RWPE1 (cell line): Measurements from ENCODE around the gene CHST11.

Experiments used
- CTCF ChIA-PET: fragments of 350-600 bp; sonication (Branson Sonifier 250); formaldehyde crosslinking; extraction: SDS; loops from one replicate; lab custom pipeline; 2021; lab: Yijun Ruan, JAX
- POLR2A ChIA-PET: fragments of 400-600 bp; formaldehyde crosslinking; extraction: SDS; loops from one replicate; lab custom pipeline; 2020; ENCODE audit warnings: antibody characterized with exemption; ENCODE audit not compliant: low non-redundant PET; lab: Yijun Ruan, JAX
- DNase-seq: peaks from one replicate; pipeline ENCODE4 v3.0.0; 2012; ENCODE audit warnings: low spot score
- H3K27ac ChIP-seq: fragments of 450-650 bp; 2 replicates; pipeline ENCODE4 v1.5.1; 2017
- TF ChIP-seq, protein P1 (sequence below): fragments of 450-650 bp; conservative IDR thresholded peaks from 2 replicates; pipeline ENCODE4 v1.5.1; 2017; ENCODE audit warnings: low read depth, mild to moderate bottlenecking

CHST11 gene

DNA sequence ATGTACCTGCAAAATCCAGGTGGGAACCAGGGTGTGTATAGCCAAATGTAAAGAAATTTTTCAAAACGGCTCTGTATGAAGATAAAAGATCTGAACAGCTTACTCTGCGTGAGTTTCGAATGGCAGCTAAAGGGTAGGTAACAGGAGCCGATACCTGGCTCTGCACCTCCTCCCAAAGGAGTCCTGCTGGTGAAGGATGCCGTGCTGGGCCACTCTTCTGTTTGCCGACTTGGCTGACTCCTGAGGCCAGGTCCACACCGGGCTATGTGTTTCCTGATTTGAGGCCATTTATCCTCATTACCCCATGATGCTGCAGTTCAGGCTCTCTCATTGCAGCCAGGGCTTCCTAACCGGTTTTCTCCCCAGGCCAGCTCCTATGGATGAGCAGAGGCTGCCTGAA, 256.7 kb downstream of the CHST11 start:
- H3K27ac ChIP-seq: no peak overlapping the region
- POLR2A ChIA-PET: no interaction called here
- CTCF ChIA-PET: interaction anchor here (0.7 kb wide), 1 partner anchor 29 kb away, joined by 4 read pairs; no protein-coding TSS in a partner anchor
- TF ChIP-seq, protein P1, sequence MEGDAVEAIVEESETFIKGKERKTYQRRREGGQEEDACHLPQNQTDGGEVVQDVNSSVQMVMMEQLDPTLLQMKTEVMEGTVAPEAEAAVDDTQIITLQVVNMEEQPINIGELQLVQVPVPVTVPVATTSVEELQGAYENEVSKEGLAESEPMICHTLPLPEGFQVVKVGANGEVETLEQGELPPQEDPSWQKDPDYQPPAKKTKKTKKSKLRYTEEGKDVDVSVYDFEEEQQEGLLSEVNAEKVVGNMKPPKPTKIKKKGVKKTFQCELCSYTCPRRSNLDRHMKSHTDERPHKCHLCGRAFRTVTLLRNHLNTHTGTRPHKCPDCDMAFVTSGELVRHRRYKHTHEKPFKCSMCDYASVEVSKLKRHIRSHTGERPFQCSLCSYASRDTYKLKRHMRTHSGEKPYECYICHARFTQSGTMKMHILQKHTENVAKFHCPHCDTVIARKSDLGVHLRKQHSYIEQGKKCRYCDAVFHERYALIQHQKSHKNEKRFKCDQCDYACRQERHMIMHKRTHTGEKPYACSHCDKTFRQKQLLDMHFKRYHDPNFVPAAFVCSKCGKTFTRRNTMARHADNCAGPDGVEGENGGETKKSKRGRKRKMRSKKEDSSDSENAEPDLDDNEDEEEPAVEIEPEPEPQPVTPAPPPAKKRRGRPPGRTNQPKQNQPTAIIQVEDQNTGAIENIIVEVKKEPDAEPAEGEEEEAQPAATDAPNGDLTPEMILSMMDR: no peak
- no peak for DNase-seq

DNA sequence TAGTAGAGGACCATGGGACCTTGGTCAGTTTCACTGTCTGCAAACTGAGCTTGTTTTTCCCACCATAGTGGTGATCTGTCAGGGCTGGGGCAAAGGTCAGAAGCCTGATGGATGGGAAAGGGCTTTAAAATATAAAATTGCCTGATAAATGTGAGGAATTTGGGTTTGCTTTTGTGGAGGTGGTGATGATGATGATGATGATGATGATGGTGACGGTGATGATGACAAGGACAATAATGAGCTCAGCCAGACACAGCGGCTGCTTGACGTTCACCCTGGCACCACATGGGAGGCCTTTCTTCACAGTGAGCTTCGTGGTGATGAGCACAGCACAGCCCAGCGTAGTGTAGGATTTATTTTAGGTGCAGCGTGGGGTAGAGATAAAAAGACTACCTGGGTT, 257.6 kb downstream of the CHST11 start:
- ChIA-PET CTCF (interaction anchor here (0.5 kb wide), 1 partner anchor 126 kb away, joined by 3 read pairs; no protein-coding TSS in a partner anchor), POLR2A (no interaction called here)
- DNase-seq: no peak
- H3K27ac ChIP-seq: no peak overlapping the region
- TF ChIP-seq, protein P1: no peak

- no peak for DNase-seq
- H3K27ac ChIP-seq: no peak overlapping the region
- POLR2A ChIA-PET: no interaction called here
- CTCF ChIA-PET: no interaction called here
- TF ChIP-seq, protein P1: no peak
These were observed 259.4 kb downstream of the CHST11 start for GRCh38 chr12:104716172-104716571.

DNA sequence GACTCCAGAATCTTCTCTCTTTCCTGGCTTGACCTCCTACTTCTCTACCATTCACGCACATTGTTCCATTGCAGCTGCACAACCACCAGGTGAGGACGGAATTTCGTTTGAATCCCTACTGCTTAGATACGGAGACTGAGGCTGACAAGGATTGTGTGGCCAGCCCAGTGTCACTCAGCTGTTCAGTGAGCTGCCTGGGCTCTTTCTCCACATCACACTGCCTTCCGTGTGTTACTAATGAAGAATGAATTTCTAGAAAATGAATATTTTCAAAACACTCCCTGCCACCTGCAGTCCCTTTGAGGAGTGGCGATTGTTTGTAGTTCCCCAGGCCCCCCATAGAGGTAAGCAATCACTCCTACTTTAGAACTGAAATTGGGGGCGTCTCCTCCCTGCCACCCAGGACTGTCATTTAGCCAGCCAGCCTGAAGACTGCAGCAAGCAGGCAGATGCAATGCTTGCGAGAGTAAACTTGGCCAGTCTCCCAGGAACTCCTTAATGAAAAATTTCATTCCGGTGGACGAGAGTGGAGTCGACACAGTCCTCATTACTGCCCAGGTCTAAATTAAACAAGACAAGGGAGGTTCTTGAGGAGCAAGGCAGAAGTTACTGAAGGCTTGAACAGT, 261.7 kb downstream of the CHST11 start:
- no peak overlapping the region for H3K27ac ChIP-seq
- ChIA-PET CTCF (no interaction called here), POLR2A (interaction anchor here (0.6 kb wide), 1 partner anchor 11 kb away, joined by 3 read pairs; no protein-coding TSS in a partner anchor)
- TF ChIP-seq, protein P1: no peak
- no peak for DNase-seq

- ChIA-PET CTCF (no interaction called here), POLR2A (interaction anchor here (0.7 kb wide), 1 partner anchor 11 kb away, joined by 3 read pairs; no protein-coding TSS in a partner anchor)
- DNase-seq: no peak
- TF ChIP-seq, protein P1: no peak
- H3K27ac ChIP-seq: no peak overlapping the region
These were observed 263.1 kb downstream of the CHST11 start for GRCh38 chr12:104719700-104720338.

- TF ChIP-seq, protein P1: no peak
- CTCF ChIA-PET: interaction anchor here (0.9 kb wide), 1 partner anchor 339 kb away, joined by 3 read pairs; no protein-coding TSS in a partner anchor
- POLR2A ChIA-PET: interaction anchor here (0.7 kb wide), 1 partner anchor 12 kb away, joined by 3 read pairs; no protein-coding TSS in a partner anchor
- no peak overlapping the region for H3K27ac ChIP-seq
- DNase-seq: no peak
These were observed 263.7 kb downstream of the CHST11 start for GRCh38 chr12:104720339-104721038.
